SK-N-SH (cell line): Measurements from ENCODE around the gene RNU7-1. TPM values are rescaled to one million over a fixed set of nuclear protein-coding genes. Genes with fewer than 3 reads are reported as not detected.

Source experiments
- CTCF ChIA-PET: fragments of 300-600, 350-600 bp; formaldehyde crosslinking; extraction: SDS; loops from one replicate; lab custom pipeline; 2021; lab: Yijun Ruan, JAX
- POLR2A ChIA-PET: fragments of 350-600 bp; sonication (Branson Sonifier 250); formaldehyde crosslinking; extraction: SDS; loops from one replicate; lab custom pipeline; 2020; ENCODE audit warnings: antibody characterized with exemption, inconsistent platforms; lab: Yijun Ruan, JAX
- DNase-seq: peaks from one replicate; pipeline ENCODE4 v3.0.0; 2012
- H2AFZ ChIP-seq: fragments of 200-600 bp; sonication (generic); 2 replicates; pipeline ENCODE4 v1.8.1; 2016; ENCODE audit warnings: antibody characterized with exemption, mild to moderate bottlenecking, low read depth
- H3F3A ChIP-seq: fragments of 200-600 bp; sonication (generic); replicated peaks from 2 replicates; pipeline ENCODE3; 2016; ENCODE audit warnings: antibody characterized with exemption, mild to moderate bottlenecking; ENCODE audit not compliant: insufficient read depth
- H3K27ac ChIP-seq, 2 experiments: fragments of 200-500 bp in 1 of 2; fragments of 200-600 bp in 1 of 2; sonication (Bioruptor generic) in 1 of 2; sonication (generic), shearing (Covaris generic) in 1 of 2; 2 replicates each; pipeline versions ENCODE4 v1.5.1 to v1.6.1; 2014 to 2016; ENCODE audit warnings: low read depth in 2 of 2, inconsistent platforms in 1 of 2, low read length in 1 of 2, mild to moderate bottlenecking in 1 of 2, mixed read lengths in 1 of 2
- H3K27me3 ChIP-seq: fragments of 200-600 bp; sonication (generic), shearing (Covaris generic); 2 replicates; pipeline ENCODE4 v1.6.1; 2016; ENCODE audit warnings: mixed run types; ENCODE audit not compliant: insufficient read depth
- H3K36me3 ChIP-seq, 2 experiments: fragments of 200-500 bp in 1 of 2; fragments of 200-600 bp in 1 of 2; sonication (Bioruptor generic) in 1 of 2; sonication (generic) in 1 of 2; replicated peaks in 1 of 2; 2 replicates each; pipeline versions ENCODE3 to v1.5.1; 2014 to 2016; ENCODE audit warnings: low read length in 1 of 2, mild to moderate bottlenecking in 1 of 2; ENCODE audit not compliant: insufficient read depth in 2 of 2, control insufficient read depth in 1 of 2
- H3K4me1 ChIP-seq, 2 experiments: fragments of 200-500 bp in 1 of 2; fragments of 200-600 bp in 1 of 2; sonication (Bioruptor generic) in 1 of 2; sonication (generic), shearing (Covaris generic) in 1 of 2; 2 replicates each; pipeline versions ENCODE4 v1.5.1 to v1.6.1; 2014 to 2016; ENCODE audit warnings: low read depth in 1 of 2, low read length in 1 of 2, mixed run types in 1 of 2; ENCODE audit not compliant: insufficient read depth in 2 of 2, control insufficient read depth in 1 of 2
- H3K4me2 ChIP-seq: fragments of 200-600 bp; sonication (generic), shearing (Covaris generic); 2 replicates; pipeline ENCODE4 v1.6.1; 2017; ENCODE audit warnings: mixed run types
- H3K4me3 ChIP-seq, 2 experiments: fragments of 200-500 bp in 1 of 2; fragments of 200-600 bp in 1 of 2; sonication (Bioruptor generic) in 1 of 2; sonication (generic), shearing (Covaris generic) in 1 of 2; 2 replicates each; pipeline versions ENCODE4 v1.5.1 to v1.8.1; 2014 to 2016; ENCODE audit warnings: low read depth in 2 of 2, inconsistent platforms in 1 of 2, low read length in 1 of 2, mild to moderate bottlenecking in 1 of 2, mixed read lengths in 1 of 2, moderate library complexity in 1 of 2
- H3K79me2 ChIP-seq: fragments of 200-600 bp; sonication (generic); 2 replicates; pipeline ENCODE4 v1.8.1; 2017; ENCODE audit warnings: mild to moderate bottlenecking; ENCODE audit not compliant: insufficient read depth
- H3K9ac ChIP-seq: fragments of 200-600 bp; sonication (generic); 2 replicates; pipeline ENCODE4 v1.6.1; 2017; ENCODE audit warnings: mixed run types
- H3K9me2 ChIP-seq: fragments of 200-600 bp; sonication (generic); 2 replicates; pipeline ENCODE4 v1.6.1; 2017; ENCODE audit warnings: mixed run types
- H3K9me3 ChIP-seq: fragments of 200-600 bp; sonication (generic); 2 replicates; pipeline ENCODE4 v1.6.1; 2017; ENCODE audit warnings: mixed run types, mild to moderate bottlenecking, moderate library complexity
- H4K20me1 ChIP-seq: fragments of 200-600 bp; sonication (generic); 2 replicates; pipeline ENCODE4 v1.6.1; 2017; ENCODE audit warnings: mild to moderate bottlenecking, mixed run types; ENCODE audit not compliant: insufficient read depth
- FOSL2 ChIP-seq: IDR thresholded peaks from 2 replicates; pipeline ENCODE4 v1.4.0; 2012; ENCODE audit warnings: low read depth, mild to moderate bottlenecking, moderate library complexity, borderline replicate concordance
- GATA2 ChIP-seq: sonication (generic); formaldehyde crosslinking; IDR thresholded peaks from 2 replicates; pipeline ENCODE4 v1.5.0; 2020; ENCODE audit warnings: mild to moderate bottlenecking, missing genetic modification reagents
- JUND ChIP-seq: IDR thresholded peaks from 2 replicates; pipeline ENCODE4 v1.4.0; 2012
- MEF2A ChIP-seq: IDR thresholded peaks from 2 replicates; pipeline ENCODE4 v1.4.0; 2012; ENCODE audit warnings: low read depth, borderline replicate concordance
- MXI1 ChIP-seq: IDR thresholded peaks from 2 replicates; pipeline ENCODE4 v1.6.1; 2012; ENCODE audit warnings: mild to moderate bottlenecking, low read depth, low read length, improper control_type of control experiment
- NFIC ChIP-seq: IDR thresholded peaks from 2 replicates; pipeline ENCODE4 v1.4.0; 2012; ENCODE audit warnings: borderline replicate concordance
- NRF1 ChIP-seq: IDR thresholded peaks from 2 replicates; pipeline ENCODE4 v1.6.1; 2012; ENCODE audit warnings: low read depth, mild to moderate bottlenecking, low read length
- PBX3 ChIP-seq: IDR thresholded peaks from 2 replicates; pipeline ENCODE4; 2012
- RCOR1 ChIP-seq: fragments of 150-350 bp; IDR thresholded peaks from 2 replicates; pipeline ENCODE4 v1.6.1; 2017; ENCODE audit warnings: antibody characterized with exemption, low read length
- RFX5 ChIP-seq: IDR thresholded peaks from 2 replicates; pipeline ENCODE4 v1.6.1; 2012; ENCODE audit warnings: mild to moderate bottlenecking, improper control_type of control experiment, low read length
- RXRA ChIP-seq: IDR thresholded peaks from 2 replicates; pipeline ENCODE4 v1.4.0; 2012; ENCODE audit warnings: low read depth, mild to moderate bottlenecking, borderline replicate concordance
- TAF1 ChIP-seq: IDR thresholded peaks from 2 replicates; pipeline ENCODE4 v1.6.1; 2012; ENCODE audit warnings: low read depth, mild to moderate bottlenecking, low read length, moderate library complexity, borderline replicate concordance
- TEAD4 ChIP-seq: IDR thresholded peaks from 2 replicates; pipeline ENCODE4 v1.4.0; 2012; ENCODE audit warnings: mild to moderate bottlenecking, borderline replicate concordance; ENCODE audit not compliant: insufficient read depth
- USF1 ChIP-seq: IDR thresholded peaks from 2 replicates; pipeline ENCODE4 v1.4.0; 2012; ENCODE audit warnings: low read depth, borderline replicate concordance
- WGBS: methylation state at CpG from one replicate; pipeline ENCODE4 v1.1.6; 2017; ENCODE audit warnings: low lambda C conversion rate; 5-methylcytosine and 5-hydroxymethylcytosine counted together
- polyA plus RNA-seq, 3 experiments: library from polyadenylated mRNA; depleted of rRNA; stranded (reverse); fragments of >200 nt; gene quantifications; 2 replicates each; pipeline ENCODE4 v1.2.3, GENCODE V29; 2012
- TF ChIP-seq, protein P1 (sequence below): fragments of 200-600 bp; sonication (generic); IDR thresholded peaks from 2 replicates; pipeline ENCODE4 v1.6.1; 2017; ENCODE audit warnings: antibody characterized with exemption, mild to moderate bottlenecking, moderate library complexity
- TF ChIP-seq, protein P2 (sequence below): IDR thresholded peaks from 2 replicates; pipeline ENCODE4 v1.4.0; 2012; ENCODE audit warnings: low read depth

RNU7-1 gene
- polyA plus RNA-seq, 1 of the 3 experiments (the other 2 are of a cell fraction) = not detected

DNA sequence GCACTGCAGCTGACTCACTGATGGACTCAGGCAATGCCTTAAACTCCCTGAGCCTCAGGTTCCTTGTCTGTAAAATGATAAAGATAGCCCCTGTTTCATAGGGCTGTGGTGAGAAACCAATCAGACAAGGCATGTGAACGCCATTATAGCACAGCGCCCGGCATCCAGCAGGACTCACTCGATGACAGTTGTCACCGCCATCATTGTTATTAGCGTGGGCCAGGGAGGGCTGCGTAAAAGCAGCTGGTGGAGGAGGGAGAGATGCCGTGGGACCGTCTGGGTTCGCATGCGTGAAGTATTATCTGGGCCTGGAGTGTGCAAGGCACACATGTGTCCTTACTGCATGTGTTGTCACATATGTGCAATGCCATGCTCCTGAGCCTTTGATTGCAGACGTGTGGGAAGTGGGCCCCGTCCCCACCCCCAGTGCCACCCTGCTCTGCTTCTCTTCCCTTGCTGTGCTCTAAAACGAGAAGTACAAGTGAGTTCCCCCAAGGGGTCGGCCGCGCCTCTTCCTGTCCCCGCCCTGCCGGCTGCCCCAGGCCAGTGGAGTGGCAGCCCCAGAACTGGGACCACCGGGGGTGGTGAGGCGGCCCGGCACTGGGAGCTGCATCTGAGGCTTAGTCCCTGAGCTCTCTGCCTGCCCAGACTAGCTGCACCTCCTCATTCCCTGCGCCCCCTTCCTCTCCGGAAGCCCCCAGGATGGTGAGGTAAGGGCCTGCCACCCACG lies 7.4 kb downstream of the RNU7-1 start, which contains the start of gene PTPN6:
PTPN6 (plus strand) TSS at position 546 of the 730 bp plus-strand sequence; CDS start at position 703, 157 bp downstream.
- no peak within 1 kb of the TSS for H3K4me3 ChIP-seq
- WGBS = 95% methylated on average over 14 of the region's 25 CpGs
- TF ChIP-seq PBX3 (no peak), JUND (no peak), MXI1 (no peak), TEAD4 (no peak), USF1 (no peak), FOSL2 (no peak)
- TF ChIP-seq, protein P1, sequence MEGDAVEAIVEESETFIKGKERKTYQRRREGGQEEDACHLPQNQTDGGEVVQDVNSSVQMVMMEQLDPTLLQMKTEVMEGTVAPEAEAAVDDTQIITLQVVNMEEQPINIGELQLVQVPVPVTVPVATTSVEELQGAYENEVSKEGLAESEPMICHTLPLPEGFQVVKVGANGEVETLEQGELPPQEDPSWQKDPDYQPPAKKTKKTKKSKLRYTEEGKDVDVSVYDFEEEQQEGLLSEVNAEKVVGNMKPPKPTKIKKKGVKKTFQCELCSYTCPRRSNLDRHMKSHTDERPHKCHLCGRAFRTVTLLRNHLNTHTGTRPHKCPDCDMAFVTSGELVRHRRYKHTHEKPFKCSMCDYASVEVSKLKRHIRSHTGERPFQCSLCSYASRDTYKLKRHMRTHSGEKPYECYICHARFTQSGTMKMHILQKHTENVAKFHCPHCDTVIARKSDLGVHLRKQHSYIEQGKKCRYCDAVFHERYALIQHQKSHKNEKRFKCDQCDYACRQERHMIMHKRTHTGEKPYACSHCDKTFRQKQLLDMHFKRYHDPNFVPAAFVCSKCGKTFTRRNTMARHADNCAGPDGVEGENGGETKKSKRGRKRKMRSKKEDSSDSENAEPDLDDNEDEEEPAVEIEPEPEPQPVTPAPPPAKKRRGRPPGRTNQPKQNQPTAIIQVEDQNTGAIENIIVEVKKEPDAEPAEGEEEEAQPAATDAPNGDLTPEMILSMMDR = no peak
- TF ChIP-seq, all 33 proteins: peak for 0
- no peaks in the 10 kb centered on the region for H3K9me3 ChIP-seq
- H3K36me3 ChIP-seq = peaks cover 0 to 3% of the 10 kb centered on the region in 2 experiments
- no peaks in the 10 kb centered on the region for H3F3A ChIP-seq
- H3K9me2 ChIP-seq = no peaks in the 10 kb centered on the region
- peak; percentile 11 for DNase-seq
- H2AFZ ChIP-seq = no peak within 1 kb of the TSS
- ChIA-PET POLR2A (no interaction called here), CTCF (interaction anchor here (0.8 to 2.9 kb wide), 2 partner anchors 26 to 160 kb away, joined by 3 to 10 read pairs; no protein-coding TSS in a partner anchor)
- H3K4me1 ChIP-seq = no peaks in the 10 kb centered on the region
- H3K27ac ChIP-seq = no peak within 1 kb of the TSS
- H3K27me3 ChIP-seq = no peaks in the 10 kb centered on the region
- no peak within 1 kb of the TSS for H3K9ac ChIP-seq
- H4K20me1 ChIP-seq = no peaks in the 10 kb centered on the region
- H3K4me2 ChIP-seq = no peak within 1 kb of the TSS
- H3K79me2 ChIP-seq = no peaks in the 10 kb centered on the region

DNA sequence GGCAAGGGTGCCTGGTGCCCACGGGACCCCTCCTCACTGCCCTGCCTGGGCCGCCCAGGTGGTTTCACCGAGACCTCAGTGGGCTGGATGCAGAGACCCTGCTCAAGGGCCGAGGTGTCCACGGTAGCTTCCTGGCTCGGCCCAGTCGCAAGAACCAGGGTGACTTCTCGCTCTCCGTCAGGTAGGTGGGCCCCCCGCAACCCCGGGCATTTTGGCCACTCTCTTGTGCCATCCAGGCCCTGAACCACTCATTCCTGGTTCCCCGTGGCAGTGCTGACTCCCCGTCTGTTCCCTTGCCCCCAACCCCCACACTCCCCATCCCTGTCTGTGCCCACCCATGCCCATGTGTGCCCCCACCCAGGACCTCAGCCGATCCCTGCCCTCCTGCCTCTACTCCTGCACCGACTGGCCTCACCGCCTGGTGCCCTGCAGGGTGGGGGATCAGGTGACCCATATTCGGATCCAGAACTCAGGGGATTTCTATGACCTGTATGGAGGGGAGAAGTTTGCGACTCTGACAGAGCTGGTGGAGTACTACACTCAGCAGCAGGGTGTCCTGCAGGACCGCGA lies 8.0 kb downstream of the RNU7-1 start:
- no peak overlapping the region for H3K27ac ChIP-seq
- no peaks in the 10 kb centered on the region for H3K27me3 ChIP-seq
- peak; percentile 18 for DNase-seq
- no peaks in the 10 kb centered on the region for H3K79me2 ChIP-seq
- WGBS = 84% methylated on average over 12 of the region's 20 CpGs
- no peak overlapping the region for H3K4me2 ChIP-seq
- H3K9ac ChIP-seq = no peak overlapping the region
- TF ChIP-seq MXI1 (no peak), TAF1 (no peak), MEF2A (no peak), GATA2 (CRISPR knock-in tag) (no peak), RCOR1 (no peak), NFIC (no peak), NRF1 (no peak), TEAD4 (no peak), RXRA (no peak), RFX5 (no peak)
- TF ChIP-seq, protein P2, sequence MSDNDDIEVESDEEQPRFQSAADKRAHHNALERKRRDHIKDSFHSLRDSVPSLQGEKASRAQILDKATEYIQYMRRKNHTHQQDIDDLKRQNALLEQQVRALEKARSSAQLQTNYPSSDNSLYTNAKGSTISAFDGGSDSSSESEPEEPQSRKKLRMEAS = no peak
- CTCF ChIA-PET = interaction anchor here (0.8 to 1.9 kb wide), 4 partner anchors 11 to 160 kb away, joined by 3 to 7 read pairs (median 6); no protein-coding TSS in a partner anchor
- POLR2A ChIA-PET = no interaction called here
- peaks cover 0 to 3% of the 10 kb centered on the region in 2 experiments for H3K36me3 ChIP-seq
- H3K4me1 ChIP-seq = no peaks in the 10 kb centered on the region
- H3F3A ChIP-seq = no peaks in the 10 kb centered on the region
- H3K9me3 ChIP-seq = no peaks in the 10 kb centered on the region
- H2AFZ ChIP-seq = no peak overlapping the region
- no peak overlapping the region for H3K4me3 ChIP-seq
- H3K9me2 ChIP-seq = no peaks in the 10 kb centered on the region
- H4K20me1 ChIP-seq = no peaks in the 10 kb centered on the region
